H4 (cell line): ENCODE data around the gene GHDC. TPM values are rescaled to one million over a fixed set of nuclear protein-coding genes. Genes with fewer than 3 reads are reported as not detected.
"Not testable (repeated sequence)": the region's sequence is repeated elsewhere in the genome, so short reads cannot be mapped to it uniquely, and the experiment has no call there.

Source experiments
- DNase-seq: peaks from one replicate; pipeline ENCODE4 v3.0.0-alpha.2; 2015; ENCODE audit warnings: low spot score
- total RNA-seq: library from RNA; depleted of rRNA; stranded (reverse); fragments of >200 nt; shearing (Covaris generic); gene quantifications from 2 replicates; pipeline ENCODE4 v1.2.3, GENCODE V29; 2014

Gene GHDC
- total RNA-seq, 1 experiment from 2014 or later, result 1.9 TPM

- no peak for DNase-seq
Observed at GRCh38 chr17:42202696-42203095, 8.4 kb upstream of the GHDC start.

- DNase-seq, result no peak
Observed at GRCh38 chr17:42202159-42202558, 7.9 kb upstream of the GHDC start.

- DNase-seq, result no peak
Observed at GRCh38 chr17:42201458-42201772, 7.1 kb upstream of the GHDC start.

GRCh38 chr17:42200706-42201457, 6.6 kb upstream of the GHDC start:
- DNase-seq, result no peak

- no peak for DNase-seq
Observed at GRCh38 chr17:42199416-42200011, 5.2 kb upstream of the GHDC start.

- DNase-seq, result no peak
Observed at GRCh38 chr17:42198897-42199296, 4.6 kb upstream of the GHDC start.

- DNase-seq, result no peak
Observed at GRCh38 chr17:42197564-42198156, 3.4 kb upstream of the GHDC start.

GRCh38 chr17:42193216-42193968, 902 bp downstream of the GHDC start:
- no peak for DNase-seq

- DNase-seq, result no peak
Observed at GRCh38 chr17:42192189-42193126, 1.8 kb downstream of the GHDC start.

- DNase-seq, result no peak
Observed at GRCh38 chr17:42191275-42191608, 3.1 kb downstream of the GHDC start.

GRCh38 chr17:42190491-42191274, 3.6 kb downstream of the GHDC start:
- DNase-seq, result no peak

- no peak for DNase-seq
Observed at GRCh38 chr17:42189651-42189965, 4.7 kb downstream of the GHDC start.

GRCh38 chr17:42188749-42189650, 5.3 kb downstream of the GHDC start:
- no peak for DNase-seq

- no peak for DNase-seq
Observed at GRCh38 chr17:42187833-42188232, 6.5 kb downstream of the GHDC start.

- DNase-seq, result not testable (repeated sequence)
Observed at GRCh38 chr17:42186191-42186590, 8.1 kb downstream of the GHDC start.

- no peak for DNase-seq
Observed at GRCh38 chr17:42185621-42185930, 8.7 kb downstream of the GHDC start.

GRCh38 chr17:42184713-42185620, 9.3 kb downstream of the GHDC start, which contains the start of gene HCRT:
TSS of gene HCRT (minus strand) at chr17:42185452. CDS start at chr17:42185365, 87 bp downstream.
- DNase-seq, result no peak

GRCh38 chr17:42183741-42184711, 10.3 kb downstream of the GHDC start:
- DNase-seq, result no peak
